IPS DF 19.7 (cell line): ENCODE measurements around the gene PLEKHA7.
"Not testable (repeated sequence)": the region's sequence is repeated elsewhere in the genome, so short reads cannot be mapped to it uniquely, and the experiment has no call there.

Experiments
- DNase-seq: peaks from one replicate; pipeline ENCODE4 v3.0.0-alpha.2; 2013; ENCODE audit warnings: low read depth, low spot score

PLEKHA7 gene

GRCh38 chr11:16945671-16946469, 68.3 kb downstream of the PLEKHA7 start:
- peak; percentile 35 for DNase-seq

GRCh38 chr11:16942911-16943310, 71.3 kb downstream of the PLEKHA7 start:
- DNase-seq, result no peak

- no peak for DNase-seq
Measured at GRCh38 chr11:16942342-16942741, 71.9 kb downstream of the PLEKHA7 start.

GRCh38 chr11:16941935-16942334, 72.3 kb downstream of the PLEKHA7 start:
- DNase-seq, result no peak

GRCh38 chr11:16938061-16938460, 76.2 kb downstream of the PLEKHA7 start:
- no peak for DNase-seq

GRCh38 chr11:16936643-16937042, 77.6 kb downstream of the PLEKHA7 start:
- DNase-seq, result no peak

GRCh38 chr11:16935518-16936302, 78.5 kb downstream of the PLEKHA7 start:
- DNase-seq, result peak; percentile 52

GRCh38 chr11:16933756-16934603, 80.2 kb downstream of the PLEKHA7 start:
- DNase-seq, result no peak

- no peak for DNase-seq
Measured at GRCh38 chr11:16933291-16933690, 80.9 kb downstream of the PLEKHA7 start.

- DNase-seq, result no peak
Measured at GRCh38 chr11:16928044-16928443, 86.2 kb downstream of the PLEKHA7 start.

- DNase-seq, result no peak
Measured at GRCh38 chr11:16926883-16927626, 87.2 kb downstream of the PLEKHA7 start.

- DNase-seq, result peak; percentile 50
Measured at GRCh38 chr11:16925561-16926065, 88.6 kb downstream of the PLEKHA7 start.

GRCh38 chr11:16924826-16925560, 89.2 kb downstream of the PLEKHA7 start:
- no peak for DNase-seq

GRCh38 chr11:16924462-16924825, 89.8 kb downstream of the PLEKHA7 start:
- no peak for DNase-seq

- DNase-seq, result no peak
Measured at GRCh38 chr11:16923987-16924386, 90.2 kb downstream of the PLEKHA7 start.

GRCh38 chr11:16921668-16922067, 92.5 kb downstream of the PLEKHA7 start:
- DNase-seq, result no peak

GRCh38 chr11:16921019-16921418, 93.2 kb downstream of the PLEKHA7 start:
- no peak for DNase-seq

GRCh38 chr11:16920559-16920958, 93.7 kb downstream of the PLEKHA7 start:
- no peak for DNase-seq

GRCh38 chr11:16918543-16919182, 95.6 kb downstream of the PLEKHA7 start:
- not testable (repeated sequence) for DNase-seq

GRCh38 chr11:16917941-16918340, 96.3 kb downstream of the PLEKHA7 start:
- no peak for DNase-seq
